Activated T-cell treated with anti-CD3 and anti-CD28 coated beads, Interleukin-2, amount 50 U/mL, for 4 hours (primary cell): ENCODE results near the gene NME2. TPM values are rescaled to one million over a fixed set of nuclear protein-coding genes. Genes with fewer than 3 reads are reported as not detected.

Experiments used
- ATAC-seq, 2 donors: fragments of 200-7000 bp; cut with Tn5 transposase; one replicate each; pipeline ENCODE4 v1.10.0; 2021
- DNase-seq: peaks from one replicate; pipeline ENCODE4 v3.0.0-alpha.2; 2020
- H3K27me3 Mint-ChIP-seq: one replicate; pipeline ENCODE4 v1.8.0; 2021; ENCODE audit warnings: low read depth, mixed read lengths
- H3K36me3 Mint-ChIP-seq: one replicate; pipeline ENCODE4 v1.8.0; 2022; ENCODE audit warnings: mixed read lengths; ENCODE audit not compliant: insufficient read depth
- H3K4me1 Mint-ChIP-seq: one replicate; pipeline ENCODE4 v1.8.0; 2021; ENCODE audit warnings: low read depth, mixed read lengths
- H3K4me3 Mint-ChIP-seq: one replicate; pipeline ENCODE4 v1.8.0; 2021; ENCODE audit warnings: mild to moderate bottlenecking, moderate library complexity, mixed read lengths
- H3K9me3 Mint-ChIP-seq: one replicate; pipeline ENCODE4 v1.8.0; 2021; ENCODE audit warnings: mixed read lengths
- total RNA-seq, 3 donors: library from RNA; stranded (reverse); gene quantifications; one replicate each; pipeline ENCODE4 v1.2.1, GENCODE V29; 2021

Gene NME2
- total RNA-seq, 3 donors from 2014 or later = 847 to 931 (median 896) TPM

GRCh38 chr17:51214920-51215319 is 48.7 kb downstream of the NME2 start:
- Mint-ChIP-seq H3K27me3 (no peaks in the 10 kb centered on the region), H3K4me3 (no peak overlapping the region), H3K36me3 (peaks cover 16% of the 10 kb centered on the region), H3K9me3 (no peaks in the 10 kb centered on the region), H3K4me1 (no peaks in the 10 kb centered on the region)
- DNase-seq (no peak), ATAC-seq (no peak)

- peaks cover 21% of the 10 kb centered on the region for H3K36me3 Mint-ChIP-seq
- no peak for ATAC-seq
- no peaks in the 10 kb centered on the region for H3K9me3 Mint-ChIP-seq
- DNase-seq = no peak
- no peaks in the 10 kb centered on the region for H3K27me3 Mint-ChIP-seq
- no peak overlapping the region for H3K4me3 Mint-ChIP-seq
- H3K4me1 Mint-ChIP-seq = no peaks in the 10 kb centered on the region
These were observed 51.7 kb downstream of the NME2 start for GRCh38 chr17:51217946-51218345.

- peaks cover 33% of the 10 kb centered on the region for H3K36me3 Mint-ChIP-seq
- no peaks in the 10 kb centered on the region for H3K27me3 Mint-ChIP-seq
- no peak for ATAC-seq
- no peak for DNase-seq
- H3K4me3 Mint-ChIP-seq = no peak overlapping the region
- no peaks in the 10 kb centered on the region for H3K9me3 Mint-ChIP-seq
- peaks cover 17% of the 10 kb centered on the region for H3K4me1 Mint-ChIP-seq
These were observed 55.1 kb downstream of the NME2 start for GRCh38 chr17:51221322-51221721.

Other genes with a start within 250 kb of the NME2 start
- 10 to 100 TPM; 37.2 to 45.6 (median 37.4) TPM for gene SPAG9, start 45.5 kb upstream of the NME2 start, total RNA-seq
- gene NME1, start 12.9 kb upstream of the NME2 start, total RNA-seq = 100 to 1,000 TPM; 495 to 588 (median 548) TPM
- 1 to 10 TPM; 6.6 to 8.1 (median 7.0) TPM for gene MBTD1, start 93.6 kb downstream of the NME2 start, total RNA-seq
- 100 to 1,000 TPM in 1 of 3 donors, 10 to 100 TPM in 2; 80.0 to 103 (median 89.0) TPM for gene UTP18, start 94.1 kb downstream of the NME2 start, total RNA-seq